ENCODE measurements around the gene ZNF674.

- TF ChIP-seq POLR2A (IDR thresholded peaks at IDR 0.05; ENCODE audit: low read length): no peak
- TF ChIP-seq EP300 (IDR thresholded peaks at IDR 0.05): no peak
- no peak for TF ChIP-seq CTCF (IDR thresholded peaks at IDR 0.05)
- TF ChIP-seq KDM1A (IDR thresholded peaks at IDR 0.05; ENCODE audit: low read depth): no peak
- no peak for TF ChIP-seq REST (IDR thresholded peaks at IDR 0.05)
These were observed 30.8 kb upstream of the ZNF674 start for GRCh38 chrX:46575991-46576392.
